Activated CD4-positive, alpha-beta T cell treated with anti-CD3 and anti-CD28 coated beads, Interleukin-2, amount 10 ng/mL, durations not matched to agents 7 days and 5 days (primary cell): ENCODE data around the gene UNC13C. TPM values are rescaled to one million over a fixed set of nuclear protein-coding genes. Genes with fewer than 3 reads are reported as not detected.

ENCODE experiments used
- CTCF ChIA-PET: fragments of 350-600 bp; sonication (Branson Sonifier 250); formaldehyde crosslinking; loops from one replicate; lab custom pipeline; 2021; ENCODE audit warnings: antibody characterized with exemption; lab: Charles Lee
- POLR2A ChIA-PET: fragments of 350-600 bp; sonication (Branson Sonifier 250); formaldehyde crosslinking; loops from one replicate; lab custom pipeline; 2021; ENCODE audit warnings: antibody characterized with exemption; lab: Charles Lee
- DNase-seq: peaks from one replicate; pipeline ENCODE4 v3.0.0-alpha.2; 2020
- H3K27ac Mint-ChIP-seq: one replicate; pipeline ENCODE4 v1.8.0; 2021; ENCODE audit warnings: mild to moderate bottlenecking, moderate library complexity, mixed read lengths
- H3K27me3 Mint-ChIP-seq: one replicate; pipeline ENCODE4 v1.8.0; 2021; ENCODE audit warnings: mixed read lengths
- H3K36me3 Mint-ChIP-seq: one replicate; pipeline ENCODE4 v1.8.0; 2021; ENCODE audit warnings: low read depth, mixed read lengths
- H3K4me1 Mint-ChIP-seq: one replicate; pipeline ENCODE4 v1.8.0; 2021; ENCODE audit warnings: mixed read lengths
- H3K4me3 Mint-ChIP-seq: one replicate; pipeline ENCODE4 v1.8.0; 2021; ENCODE audit warnings: mild to moderate bottlenecking, moderate library complexity, mixed read lengths
- H3K9me3 Mint-ChIP-seq: one replicate; pipeline ENCODE4 v1.8.0; 2021; ENCODE audit warnings: mixed read lengths
- total RNA-seq, 2 experiments: library from RNA; stranded (reverse); gene quantifications; one replicate each; pipeline ENCODE4 v1.2.3, GENCODE V29; 2021

UNC13C gene
- total RNA-seq, 2 experiments from 2014 or later, result not detected

GRCh38 chr15:53982071-53982680 is 3.9 kb downstream of the UNC13C start:
- H3K27me3 Mint-ChIP-seq, result peaks cover 23% of the 10 kb centered on the region
- no peak overlapping the region for H3K4me3 Mint-ChIP-seq
- POLR2A ChIA-PET, result no interaction called here
- DNase-seq, result no peak
- H3K27ac Mint-ChIP-seq, result no peak overlapping the region
- no peaks in the 10 kb centered on the region for H3K36me3 Mint-ChIP-seq
- CTCF ChIA-PET, result no interaction called here
- no peaks in the 10 kb centered on the region for H3K4me1 Mint-ChIP-seq
- no peaks in the 10 kb centered on the region for H3K9me3 Mint-ChIP-seq

GRCh38 chr15:53982876-53983275 is 4.6 kb downstream of the UNC13C start:
- H3K36me3 Mint-ChIP-seq, result no peaks in the 10 kb centered on the region
- H3K4me3 Mint-ChIP-seq, result no peak overlapping the region
- H3K9me3 Mint-ChIP-seq, result no peaks in the 10 kb centered on the region
- ChIA-PET POLR2A (no interaction called here), CTCF (no interaction called here)
- no peak overlapping the region for H3K27ac Mint-ChIP-seq
- peaks cover 19% of the 10 kb centered on the region for H3K27me3 Mint-ChIP-seq
- no peak for DNase-seq
- H3K4me1 Mint-ChIP-seq, result no peaks in the 10 kb centered on the region

GRCh38 chr15:53984221-53984620 is 6.0 kb downstream of the UNC13C start:
- H3K4me3 Mint-ChIP-seq, result no peak overlapping the region
- no peaks in the 10 kb centered on the region for H3K36me3 Mint-ChIP-seq
- POLR2A ChIA-PET, result no interaction called here
- no peak for DNase-seq
- no peaks in the 10 kb centered on the region for H3K9me3 Mint-ChIP-seq
- no peaks in the 10 kb centered on the region for H3K4me1 Mint-ChIP-seq
- H3K27ac Mint-ChIP-seq, result no peak overlapping the region
- H3K27me3 Mint-ChIP-seq, result peaks cover 6% of the 10 kb centered on the region
- CTCF ChIA-PET, result no interaction called here

- ChIA-PET CTCF (no interaction called here), POLR2A (no interaction called here)
- H3K36me3 Mint-ChIP-seq, result no peaks in the 10 kb centered on the region
- H3K4me1 Mint-ChIP-seq, result no peaks in the 10 kb centered on the region
- H3K4me3 Mint-ChIP-seq, result no peak overlapping the region
- no peaks in the 10 kb centered on the region for H3K9me3 Mint-ChIP-seq
- no peak overlapping the region for H3K27ac Mint-ChIP-seq
- H3K27me3 Mint-ChIP-seq, result peaks cover 2% of the 10 kb centered on the region
- no peak for DNase-seq
These were observed 7.3 kb downstream of the UNC13C start for GRCh38 chr15:53985562-53985961.

- ChIA-PET CTCF (no interaction called here), POLR2A (no interaction called here)
- no peaks in the 10 kb centered on the region for H3K4me1 Mint-ChIP-seq
- no peak for DNase-seq
- no peaks in the 10 kb centered on the region for H3K27me3 Mint-ChIP-seq
- H3K27ac Mint-ChIP-seq, result no peak overlapping the region
- H3K9me3 Mint-ChIP-seq, result no peaks in the 10 kb centered on the region
- H3K4me3 Mint-ChIP-seq, result no peak overlapping the region
- H3K36me3 Mint-ChIP-seq, result no peaks in the 10 kb centered on the region
These were observed 9.2 kb downstream of the UNC13C start for GRCh38 chr15:53987480-53987879.

GRCh38 chr15:54007256-54007655 is 29.0 kb downstream of the UNC13C start:
- Mint-ChIP-seq H3K4me3 (no peak overlapping the region), H3K9me3 (no peaks in the 10 kb centered on the region), H3K4me1 (no peaks in the 10 kb centered on the region), H3K27ac (no peak overlapping the region), H3K36me3 (no peaks in the 10 kb centered on the region), H3K27me3 (no peaks in the 10 kb centered on the region)
- ChIA-PET POLR2A (no interaction called here), CTCF (interaction anchor here (0.5 kb wide), 1 partner anchor 1090 kb away, joined by 3 read pairs; no protein-coding TSS in a partner anchor)
- DNase-seq, result no peak

- no peaks in the 10 kb centered on the region for H3K4me1 Mint-ChIP-seq
- no peaks in the 10 kb centered on the region for H3K36me3 Mint-ChIP-seq
- ChIA-PET CTCF (no interaction called here), POLR2A (no interaction called here)
- DNase-seq, result no peak
- H3K4me3 Mint-ChIP-seq, result no peak overlapping the region
- H3K27ac Mint-ChIP-seq, result no peak overlapping the region
- H3K27me3 Mint-ChIP-seq, result no peaks in the 10 kb centered on the region
- H3K9me3 Mint-ChIP-seq, result no peaks in the 10 kb centered on the region
These were observed 33.4 kb downstream of the UNC13C start for GRCh38 chr15:54011656-54012055.

GRCh38 chr15:54014067-54014655 is 35.9 kb downstream of the UNC13C start:
- Mint-ChIP-seq H3K9me3 (no peaks in the 10 kb centered on the region), H3K4me1 (no peaks in the 10 kb centered on the region), H3K36me3 (no peaks in the 10 kb centered on the region), H3K4me3 (no peak overlapping the region), H3K27me3 (no peaks in the 10 kb centered on the region), H3K27ac (no peak overlapping the region)
- ChIA-PET POLR2A (no interaction called here), CTCF (no interaction called here)
- DNase-seq, result no peak

GRCh38 chr15:54017251-54017650 is 39.0 kb downstream of the UNC13C start:
- Mint-ChIP-seq H3K4me1 (no peaks in the 10 kb centered on the region), H3K4me3 (no peak overlapping the region), H3K9me3 (peaks cover 2% of the 10 kb centered on the region), H3K27ac (no peak overlapping the region), H3K27me3 (no peaks in the 10 kb centered on the region), H3K36me3 (no peaks in the 10 kb centered on the region)
- DNase-seq, result no peak
- ChIA-PET POLR2A (no interaction called here), CTCF (no interaction called here)

GRCh38 chr15:54017959-54018358 is 39.7 kb downstream of the UNC13C start:
- no peaks in the 10 kb centered on the region for H3K4me1 Mint-ChIP-seq
- ChIA-PET CTCF (no interaction called here), POLR2A (no interaction called here)
- no peak overlapping the region for H3K27ac Mint-ChIP-seq
- H3K4me3 Mint-ChIP-seq, result no peak overlapping the region
- peaks cover 2% of the 10 kb centered on the region for H3K9me3 Mint-ChIP-seq
- no peak for DNase-seq
- no peaks in the 10 kb centered on the region for H3K36me3 Mint-ChIP-seq
- H3K27me3 Mint-ChIP-seq, result no peaks in the 10 kb centered on the region

GRCh38 chr15:54026258-54026657 is 48.0 kb downstream of the UNC13C start:
- CTCF ChIA-PET, result no interaction called here
- H3K4me3 Mint-ChIP-seq, result no peak overlapping the region

GRCh38 chr15:54026891-54027290 is 48.6 kb downstream of the UNC13C start:
- no peak overlapping the region for H3K4me3 Mint-ChIP-seq
- H3K36me3 Mint-ChIP-seq, result no peaks in the 10 kb centered on the region
- H3K9me3 Mint-ChIP-seq, result no peaks in the 10 kb centered on the region
- no peaks in the 10 kb centered on the region for H3K27me3 Mint-ChIP-seq
- ChIA-PET POLR2A (no interaction called here), CTCF (no interaction called here)
- H3K27ac Mint-ChIP-seq, result no peak overlapping the region
- DNase-seq, result no peak
- no peaks in the 10 kb centered on the region for H3K4me1 Mint-ChIP-seq

More at GRCh38 chr15:54026258-54026657, 48.0 kb downstream of the UNC13C start:
- H3K4me1 Mint-ChIP-seq, result no peaks in the 10 kb centered on the region
- POLR2A ChIA-PET, result no interaction called here
- DNase-seq, result no peak
- no peak overlapping the region for H3K27ac Mint-ChIP-seq
- H3K36me3 Mint-ChIP-seq, result no peaks in the 10 kb centered on the region
- H3K27me3 Mint-ChIP-seq, result no peaks in the 10 kb centered on the region
- H3K9me3 Mint-ChIP-seq, result peaks cover under 1% of the 10 kb centered on the region

- no peak overlapping the region for H3K27ac Mint-ChIP-seq
- CTCF ChIA-PET, result no interaction called here
- H3K27me3 Mint-ChIP-seq, result no peaks in the 10 kb centered on the region
- no peaks in the 10 kb centered on the region for H3K4me1 Mint-ChIP-seq
- no peak for DNase-seq
- no peak overlapping the region for H3K4me3 Mint-ChIP-seq
- H3K9me3 Mint-ChIP-seq, result no peaks in the 10 kb centered on the region
- no peaks in the 10 kb centered on the region for H3K36me3 Mint-ChIP-seq
- POLR2A ChIA-PET, result no interaction called here
These were observed 50.8 kb downstream of the UNC13C start for GRCh38 chr15:54029081-54029480.

GRCh38 chr15:54032066-54032465 is 53.8 kb downstream of the UNC13C start:
- Mint-ChIP-seq H3K4me1 (no peaks in the 10 kb centered on the region), H3K9me3 (no peaks in the 10 kb centered on the region), H3K4me3 (no peak overlapping the region), H3K27ac (no peak overlapping the region), H3K27me3 (no peaks in the 10 kb centered on the region), H3K36me3 (no peaks in the 10 kb centered on the region)
- DNase-seq, result no peak
- ChIA-PET POLR2A (no interaction called here), CTCF (no interaction called here)
